SU-DHL-6 (cell line): ENCODE data around the gene WWTR1.

Experiments used
- CTCF ChIP-seq: fragments of 200-600 bp; sonication (generic); IDR thresholded peaks from one replicate; pipeline ENCODE4 v1.5.1; 2017; ENCODE audit warnings: antibody characterized with exemption, mild to moderate bottlenecking, low read length, moderate library complexity; ENCODE audit not compliant: insufficient read depth, poor library complexity, severe bottlenecking
- EZH2phosphoT487 ChIP-seq: fragments of 200-600 bp; sonication (generic), shearing (Covaris generic); conservative IDR thresholded peaks from 2 replicates; pipeline ENCODE4 v1.6.1; 2018; ENCODE audit warnings: mild to moderate bottlenecking, antibody characterized with exemption, low read length, moderate library complexity, mixed read lengths

GRCh38 chr3:149600634-149601033 lies 57.2 kb downstream of the WWTR1 start:
- no peak for TF ChIP-seq CTCF
- TF ChIP-seq EZH2phosphoT487, result no peak
